Measurements from ENCODE around the gene ZNF664.

The ZNF664 gene

GRCh38 chr12:123998991-123999359 lies 26.0 kb downstream of the ZNF664 start:
- no peak overlapping the region for H3K27ac ChIP-seq
- TF ChIP-seq, protein P1, sequence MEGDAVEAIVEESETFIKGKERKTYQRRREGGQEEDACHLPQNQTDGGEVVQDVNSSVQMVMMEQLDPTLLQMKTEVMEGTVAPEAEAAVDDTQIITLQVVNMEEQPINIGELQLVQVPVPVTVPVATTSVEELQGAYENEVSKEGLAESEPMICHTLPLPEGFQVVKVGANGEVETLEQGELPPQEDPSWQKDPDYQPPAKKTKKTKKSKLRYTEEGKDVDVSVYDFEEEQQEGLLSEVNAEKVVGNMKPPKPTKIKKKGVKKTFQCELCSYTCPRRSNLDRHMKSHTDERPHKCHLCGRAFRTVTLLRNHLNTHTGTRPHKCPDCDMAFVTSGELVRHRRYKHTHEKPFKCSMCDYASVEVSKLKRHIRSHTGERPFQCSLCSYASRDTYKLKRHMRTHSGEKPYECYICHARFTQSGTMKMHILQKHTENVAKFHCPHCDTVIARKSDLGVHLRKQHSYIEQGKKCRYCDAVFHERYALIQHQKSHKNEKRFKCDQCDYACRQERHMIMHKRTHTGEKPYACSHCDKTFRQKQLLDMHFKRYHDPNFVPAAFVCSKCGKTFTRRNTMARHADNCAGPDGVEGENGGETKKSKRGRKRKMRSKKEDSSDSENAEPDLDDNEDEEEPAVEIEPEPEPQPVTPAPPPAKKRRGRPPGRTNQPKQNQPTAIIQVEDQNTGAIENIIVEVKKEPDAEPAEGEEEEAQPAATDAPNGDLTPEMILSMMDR (IDR thresholded peaks at IDR 0.05) = no peak

DNA sequence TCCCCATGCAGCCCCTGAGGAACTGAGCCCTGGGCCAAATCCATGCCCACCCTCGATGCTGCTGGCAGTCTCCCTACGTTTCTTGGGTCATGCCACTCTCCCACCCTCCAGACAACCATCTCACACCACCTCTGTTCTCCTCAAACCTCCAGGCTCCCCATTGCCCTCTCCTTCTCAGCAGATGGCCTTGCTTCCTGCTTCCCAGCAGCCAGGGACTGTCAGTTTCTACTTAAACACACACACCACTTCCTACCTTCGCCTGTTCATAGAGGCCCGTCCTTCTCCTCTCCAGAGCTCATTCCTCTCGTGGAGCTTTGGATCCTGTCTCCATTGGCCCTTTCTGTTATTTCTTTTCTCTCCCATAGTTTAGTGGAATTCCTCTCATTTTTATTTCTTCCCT lies 27.1 kb downstream of the ZNF664 start:
- H3K27ac ChIP-seq = no peak overlapping the region
- TF ChIP-seq, protein P1 (IDR thresholded peaks at IDR 0.05) = no peak
- no peak for TF ChIP-seq ZFX (IDR thresholded peaks at IDR 0.05; ENCODE audit: borderline replicate concordance)

GRCh38 chr12:124001343-124001742 lies 28.3 kb downstream of the ZNF664 start:
- TF ChIP-seq, protein P1 (IDR thresholded peaks at IDR 0.05) = no peak
- no peak for TF ChIP-seq ZFX (IDR thresholded peaks at IDR 0.05; ENCODE audit: borderline replicate concordance)
- no peak overlapping the region for H3K27ac ChIP-seq

GRCh38 chr12:124002021-124002644 lies 29.1 kb downstream of the ZNF664 start:
- H3K27ac ChIP-seq = no peak overlapping the region
- TF ChIP-seq ZFX (IDR thresholded peaks at IDR 0.05; ENCODE audit: borderline replicate concordance) = no peak
- TF ChIP-seq, protein P1 (IDR thresholded peaks at IDR 0.05) = no peak

- H3K27ac ChIP-seq = no peak overlapping the region
- TF ChIP-seq, protein P1 (IDR thresholded peaks at IDR 0.05) = no peak
- no peak for TF ChIP-seq ZFX (IDR thresholded peaks at IDR 0.05; ENCODE audit: borderline replicate concordance)
Measured at GRCh38 chr12:124002654-124003053, 29.6 kb downstream of the ZNF664 start.

DNA sequence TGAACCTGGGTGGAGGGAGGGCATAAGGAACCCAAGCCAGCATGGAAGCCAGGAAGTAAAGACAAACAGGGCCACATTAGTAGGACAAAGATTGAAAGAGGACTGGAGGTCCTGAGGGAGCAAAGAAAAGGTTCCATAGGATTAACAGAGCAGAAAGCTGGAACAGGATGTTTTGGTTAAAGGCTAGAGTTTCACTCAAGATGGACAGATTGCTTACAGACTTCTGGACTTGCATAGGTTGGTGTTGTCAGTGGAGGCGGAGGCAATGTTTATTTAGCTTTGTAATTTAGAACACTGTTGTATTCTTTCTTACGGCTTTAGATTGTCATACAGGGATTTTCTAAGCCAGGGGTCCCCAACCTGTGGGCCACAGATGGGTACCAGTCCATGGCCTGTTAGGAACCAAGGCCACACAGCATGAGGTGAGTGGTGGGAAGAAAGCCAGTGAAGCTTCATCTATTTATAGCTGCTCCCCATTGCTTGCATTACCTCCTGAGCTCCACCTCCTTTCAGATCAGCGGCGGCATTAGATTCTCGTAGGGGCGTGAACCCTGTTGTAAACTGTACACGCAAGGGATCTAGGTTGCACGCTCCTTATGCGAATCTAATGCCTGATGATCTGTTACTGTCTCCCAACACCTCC lies 31.3 kb downstream of the ZNF664 start:
- TF ChIP-seq, protein P1 (IDR thresholded peaks at IDR 0.05) = no peak
- no peak for TF ChIP-seq ZFX (IDR thresholded peaks at IDR 0.05; ENCODE audit: borderline replicate concordance)
- no peak overlapping the region for H3K27ac ChIP-seq

- TF ChIP-seq, protein P1 (IDR thresholded peaks at IDR 0.05) = no peak
- no peak for TF ChIP-seq ZFX (IDR thresholded peaks at IDR 0.05; ENCODE audit: borderline replicate concordance)
- H3K27ac ChIP-seq = no peak overlapping the region
Measured at GRCh38 chr12:124006085-124006845, 33.2 kb downstream of the ZNF664 start.

Data from 22Rv1 (cell line).